DOHH2 (cell line): ENCODE measurements around the gene WASL.

Experiments used
- H3F3A ChIP-seq: fragments of 200-600 bp; sonication (generic), shearing (Covaris generic); 2 replicates; pipeline ENCODE4 v1.6.0; 2016; ENCODE audit warnings: antibody characterized with exemption, mild to moderate bottlenecking; ENCODE audit not compliant: control insufficient read depth, insufficient read depth
- H3K27ac ChIP-seq: fragments of 200-600 bp; sonication (generic); 2 replicates; pipeline ENCODE4 v1.5.1; 2014; ENCODE audit warnings: low read depth, mild to moderate bottlenecking, low read length, moderate library complexity
- H3K27me3 ChIP-seq: fragments of 200-600 bp; sonication (generic); 2 replicates; pipeline ENCODE4 v1.6.1; 2014; ENCODE audit warnings: mild to moderate bottlenecking, low read length, mixed read lengths; ENCODE audit not compliant: control insufficient read depth
- H3K36me3 ChIP-seq: fragments of 200-600 bp; sonication (generic); 2 replicates; pipeline ENCODE4 v1.6.1; 2014; ENCODE audit warnings: mild to moderate bottlenecking, low read length, moderate library complexity, mixed read lengths; ENCODE audit not compliant: control insufficient read depth
- H3K4me1 ChIP-seq: fragments of 200-600 bp; sonication (generic); 2 replicates; pipeline ENCODE4 v1.6.1; 2014; ENCODE audit warnings: mild to moderate bottlenecking, low read length, mixed read lengths; ENCODE audit not compliant: control insufficient read depth
- H3K4me2 ChIP-seq: fragments of 200-600 bp; sonication (generic); 2 replicates; pipeline ENCODE4 v1.6.0; 2014; ENCODE audit warnings: mild to moderate bottlenecking, low read length, moderate library complexity
- H3K4me3 ChIP-seq: fragments of 200-600 bp; sonication (generic); 2 replicates; pipeline ENCODE4 v1.5.1; 2014; ENCODE audit warnings: mild to moderate bottlenecking, low read length, mixed read lengths
- H3K79me2 ChIP-seq: fragments of 200-600 bp; sonication (generic); 2 replicates; pipeline ENCODE4 v1.6.1; 2014; ENCODE audit warnings: mild to moderate bottlenecking, low read length, mixed read lengths; ENCODE audit not compliant: control insufficient read depth
- H3K9me2 ChIP-seq: fragments of 200-600 bp; sonication (generic); replicated peaks from 2 replicates; pipeline ENCODE4 v1.6.1; 2014; ENCODE audit warnings: mild to moderate bottlenecking, low read length, mixed read lengths; ENCODE audit not compliant: control insufficient read depth
- H3K9me3 ChIP-seq: fragments of 200-600 bp; sonication (generic); 2 replicates; pipeline ENCODE4 v1.6.1; 2014; ENCODE audit warnings: antibody characterized with exemption, low read length, mixed read lengths; ENCODE audit not compliant: control insufficient read depth, insufficient read depth
- H4K20me1 ChIP-seq: fragments of 200-600 bp; sonication (generic); 2 replicates; pipeline ENCODE4 v1.6.0; 2014; ENCODE audit warnings: low read depth, mild to moderate bottlenecking, antibody characterized with exemption, low read length, moderate library complexity; ENCODE audit not compliant: control insufficient read depth, insufficient read depth
- EZH2phosphoT487 ChIP-seq: fragments of 200-600 bp; sonication (generic); IDR thresholded peaks from 2 replicates; pipeline ENCODE4 v1.6.1; 2017; ENCODE audit warnings: borderline replicate concordance, mild to moderate bottlenecking, antibody characterized with exemption, low read length, moderate library complexity, mixed read lengths
- TF ChIP-seq, protein P1 (sequence below): fragments of 200-600 bp; sonication (generic); IDR thresholded peaks from one replicate; pipeline ENCODE4 v1.5.1; 2014; ENCODE audit warnings: antibody characterized with exemption, mild to moderate bottlenecking, low read depth, low read length; ENCODE audit not compliant: poor library complexity, severe bottlenecking

WASL gene

DNA sequence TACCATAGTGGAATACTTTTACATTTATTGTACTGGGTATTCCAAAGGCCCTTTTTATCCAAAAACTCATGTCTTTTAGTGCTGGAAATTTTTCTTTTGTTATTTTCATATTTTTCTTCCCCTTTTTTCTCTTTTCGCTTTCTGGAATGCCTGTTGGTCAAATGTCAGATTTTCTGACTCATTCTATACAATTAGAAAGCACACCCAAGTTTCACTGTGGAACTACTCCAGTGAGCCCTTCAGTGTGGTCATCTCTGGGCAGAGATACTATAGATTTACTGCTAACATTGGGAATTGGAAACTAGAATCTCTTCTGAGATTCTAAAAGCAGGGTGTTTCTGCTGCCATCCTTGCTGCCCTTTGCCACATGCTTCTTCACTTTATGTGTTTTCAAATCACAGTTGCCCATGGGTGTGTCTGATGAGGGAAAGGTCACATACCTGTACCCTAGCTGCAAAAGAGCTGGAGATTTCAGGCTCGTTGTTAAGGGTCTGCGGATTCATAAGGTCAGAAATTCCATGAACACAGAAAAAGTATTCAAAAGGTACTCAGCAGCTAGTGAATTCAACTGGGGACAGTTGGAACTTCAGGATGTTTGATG is 5.6 kb upstream of the WASL start:
- Histone ChIP-seq H3F3A (peaks cover 4% of the 10 kb centered on the region; the same call in 1 of the 2 replicates), H3K4me1 (peaks cover 27% of the 10 kb centered on the region), H3K9me2 (no peaks in the 10 kb centered on the region), H3K4me3 (no peak overlapping the region), H3K27me3 (no peaks in the 10 kb centered on the region), H3K36me3 (peaks cover 5% of the 10 kb centered on the region; the same call in 1 of the 2 replicates), H4K20me1 (no peaks in the 10 kb centered on the region), H3K4me2 (no peak overlapping the region), H3K9me3 (no peaks in the 10 kb centered on the region), H3K79me2 (peaks cover 24% of the 10 kb centered on the region), H3K27ac (no peak overlapping the region)
- TF ChIP-seq EZH2phosphoT487, result no peak
- TF ChIP-seq, protein P1, sequence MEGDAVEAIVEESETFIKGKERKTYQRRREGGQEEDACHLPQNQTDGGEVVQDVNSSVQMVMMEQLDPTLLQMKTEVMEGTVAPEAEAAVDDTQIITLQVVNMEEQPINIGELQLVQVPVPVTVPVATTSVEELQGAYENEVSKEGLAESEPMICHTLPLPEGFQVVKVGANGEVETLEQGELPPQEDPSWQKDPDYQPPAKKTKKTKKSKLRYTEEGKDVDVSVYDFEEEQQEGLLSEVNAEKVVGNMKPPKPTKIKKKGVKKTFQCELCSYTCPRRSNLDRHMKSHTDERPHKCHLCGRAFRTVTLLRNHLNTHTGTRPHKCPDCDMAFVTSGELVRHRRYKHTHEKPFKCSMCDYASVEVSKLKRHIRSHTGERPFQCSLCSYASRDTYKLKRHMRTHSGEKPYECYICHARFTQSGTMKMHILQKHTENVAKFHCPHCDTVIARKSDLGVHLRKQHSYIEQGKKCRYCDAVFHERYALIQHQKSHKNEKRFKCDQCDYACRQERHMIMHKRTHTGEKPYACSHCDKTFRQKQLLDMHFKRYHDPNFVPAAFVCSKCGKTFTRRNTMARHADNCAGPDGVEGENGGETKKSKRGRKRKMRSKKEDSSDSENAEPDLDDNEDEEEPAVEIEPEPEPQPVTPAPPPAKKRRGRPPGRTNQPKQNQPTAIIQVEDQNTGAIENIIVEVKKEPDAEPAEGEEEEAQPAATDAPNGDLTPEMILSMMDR, result no peak

GRCh38 chr7:123752534-123752933 is 3.7 kb upstream of the WASL start:
- peaks cover 39% of the 10 kb centered on the region for H3K79me2 ChIP-seq
- H3K4me2 ChIP-seq, result no peak overlapping the region
- no peaks in the 10 kb centered on the region for H3K9me2 ChIP-seq
- H3F3A ChIP-seq, result peaks cover 7% of the 10 kb centered on the region; the same call in 1 of the 2 replicates
- no peak overlapping the region for H3K27ac ChIP-seq
- H3K4me1 ChIP-seq, result peaks cover 27% of the 10 kb centered on the region
- no peak overlapping the region for H3K4me3 ChIP-seq
- no peaks in the 10 kb centered on the region for H3K9me3 ChIP-seq
- no peaks in the 10 kb centered on the region for H3K27me3 ChIP-seq
- H3K36me3 ChIP-seq, result peaks cover 17% of the 10 kb centered on the region
- H4K20me1 ChIP-seq, result peaks cover 6% of the 10 kb centered on the region
- no peak for TF ChIP-seq EZH2phosphoT487
- TF ChIP-seq, protein P1, result no peak

DNA sequence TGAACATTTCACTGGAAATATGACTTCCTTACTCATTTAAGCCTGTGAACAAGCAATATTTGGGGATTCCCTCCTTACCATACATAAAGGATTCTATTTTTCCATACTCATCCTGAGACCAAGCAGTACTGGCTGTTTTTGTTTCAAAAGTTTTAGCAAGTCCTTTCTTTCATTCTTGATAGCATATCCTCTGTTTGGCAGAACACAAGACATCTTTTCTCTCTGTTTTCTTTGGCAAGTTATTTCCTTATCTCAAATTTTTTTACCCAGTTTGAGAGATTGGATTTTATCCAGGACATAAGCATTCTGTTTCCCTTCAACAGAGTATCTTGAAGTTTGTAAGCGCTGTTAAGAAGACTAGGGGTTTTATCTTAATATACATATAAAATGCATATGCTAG is 3.0 kb upstream of the WASL start:
- Histone ChIP-seq H3K79me2 (peaks cover 47% of the 10 kb centered on the region), H3K4me1 (peaks cover 33% of the 10 kb centered on the region), H4K20me1 (peaks cover 13% of the 10 kb centered on the region), H3K9me3 (no peaks in the 10 kb centered on the region), H3K27ac (no peak overlapping the region), H3F3A (peaks cover 7% of the 10 kb centered on the region; the same call in 1 of the 2 replicates), H3K4me2 (peak overlapping the region; percentile 87), H3K27me3 (no peaks in the 10 kb centered on the region), H3K9me2 (no peaks in the 10 kb centered on the region), H3K36me3 (peaks cover 24% of the 10 kb centered on the region), H3K4me3 (peak overlapping the region; percentile 27)
- TF ChIP-seq, protein P1, result no peak
- TF ChIP-seq EZH2phosphoT487, result no peak
